Measurements from ENCODE around the gene ATP6V1A. TPM values are rescaled to one million over a fixed set of nuclear protein-coding genes. Genes with fewer than 3 reads are reported as not detected.
A peak's percentile ranks its signal among the peaks of the same experiment; 100 is the strongest.

ATP6V1A gene
- total RNA-seq, 3 donors from 2014 or later: 58.7 to 82.6 (median 65.7) TPM

- Histone ChIP-seq H3K9me3 (no peaks in the 10 kb centered on the region), H3K4me1 (ENCODE audit: low read depth) (no peaks in the 10 kb centered on the region), H3K36me3 (ENCODE audit: low read depth) (no peaks in the 10 kb centered on the region), H3K4me3 (no peak overlapping the region)
- intact Hi-C loops (cut with DNase I, micrococcal nuclease): no loop called here
- ATAC-seq: peak; percentile 75
- DNase-seq: no peak
- TF ChIP-seq CTCF (IDR thresholded peaks at IDR 0.05): no peak
These were observed 22.7 kb downstream of the ATP6V1A start for GRCh38 chr3:113769551-113769950.

GRCh38 chr3:113771993-113772392 lies 25.2 kb downstream of the ATP6V1A start:
- Histone ChIP-seq H3K4me1 (ENCODE audit: low read depth) (peaks cover 13% of the 10 kb centered on the region), H3K36me3 (ENCODE audit: low read depth) (no peaks in the 10 kb centered on the region), H3K4me3 (no peak overlapping the region), H3K9me3 (no peaks in the 10 kb centered on the region)
- intact Hi-C loops (cut with DNase I, micrococcal nuclease): no loop called here
- no peak for TF ChIP-seq CTCF (IDR thresholded peaks at IDR 0.05)
- ATAC-seq: peak; percentile 35
- no peak for DNase-seq

- no peak for TF ChIP-seq CTCF (IDR thresholded peaks at IDR 0.05)
- no peaks in the 10 kb centered on the region for H3K9me3 ChIP-seq
- ATAC-seq (no peak), DNase-seq (no peak)
- H3K4me1 ChIP-seq (ENCODE audit: low read depth): peaks cover 13% of the 10 kb centered on the region
- no peaks in the 10 kb centered on the region for H3K36me3 ChIP-seq (ENCODE audit: low read depth)
- intact Hi-C loops (cut with DNase I, micrococcal nuclease): no loop called here
- no peak overlapping the region for H3K4me3 ChIP-seq
These were observed 26.5 kb downstream of the ATP6V1A start for GRCh38 chr3:113773381-113773780.

GRCh38 chr3:113775516-113775915 lies 28.7 kb downstream of the ATP6V1A start:
- ATAC-seq (no peak), DNase-seq (no peak)
- no peaks in the 10 kb centered on the region for H3K9me3 ChIP-seq
- intact Hi-C loops (cut with DNase I, micrococcal nuclease): no loop called here
- H3K36me3 ChIP-seq (ENCODE audit: low read depth): no peaks in the 10 kb centered on the region
- H3K4me3 ChIP-seq: no peak overlapping the region
- peaks cover 13% of the 10 kb centered on the region for H3K4me1 ChIP-seq (ENCODE audit: low read depth)
- TF ChIP-seq CTCF (IDR thresholded peaks at IDR 0.05): no peak

GRCh38 chr3:113776564-113776963 lies 29.7 kb downstream of the ATP6V1A start:
- H3K9me3 ChIP-seq: no peaks in the 10 kb centered on the region
- H3K4me1 ChIP-seq (ENCODE audit: low read depth): peaks cover 13% of the 10 kb centered on the region
- no peak for DNase-seq
- peak; percentile 68 for ATAC-seq
- no peak for TF ChIP-seq CTCF (IDR thresholded peaks at IDR 0.05)
- intact Hi-C loops (cut with DNase I, micrococcal nuclease): no loop called here
- H3K4me3 ChIP-seq: no peak overlapping the region
- no peaks in the 10 kb centered on the region for H3K36me3 ChIP-seq (ENCODE audit: low read depth)

GRCh38 chr3:113783463-113783862 lies 36.6 kb downstream of the ATP6V1A start:
- no peaks in the 10 kb centered on the region for H3K4me1 ChIP-seq (ENCODE audit: low read depth)
- no peak overlapping the region for H3K4me3 ChIP-seq
- no peaks in the 10 kb centered on the region for H3K9me3 ChIP-seq
- H3K36me3 ChIP-seq (ENCODE audit: low read depth): peaks cover 7% of the 10 kb centered on the region
- no peak for DNase-seq
- TF ChIP-seq CTCF (IDR thresholded peaks at IDR 0.05): no peak
- ATAC-seq: no peak
- intact Hi-C loops (cut with DNase I, micrococcal nuclease): no loop called here

Data from mucosa of descending colon (tissue), 3 donors.